ENCODE data around the gene PCBP3. TPM values are rescaled to one million over a fixed set of nuclear protein-coding genes. Genes with fewer than 3 reads are reported as not detected.

PCBP3 gene
- total RNA-seq, 1 donor from 2014 or later = 2.5 TPM

- Mint-ChIP-seq H3K4me1 (ENCODE audit: unreplicated experiment) (peaks cover 2% of the 10 kb centered on the region), H3K9me3 (ENCODE audit: unreplicated experiment) (no peaks in the 10 kb centered on the region), H3K4me3 (ENCODE audit: unreplicated experiment) (no peak overlapping the region), H3K27me3 (ENCODE audit: unreplicated experiment) (peaks cover 8% of the 10 kb centered on the region), H3K27ac (ENCODE audit: unreplicated experiment) (no peak overlapping the region), H3K36me3 (ENCODE audit: low read depth, unreplicated experiment) (peaks cover 8% of the 10 kb centered on the region)
- no peak for TF ChIP-seq CTCF (IDR thresholded peaks at IDR 0.05; ENCODE audit: unreplicated experiment)
- DNase-seq (ENCODE audit: low spot score) = no peak
Measured at GRCh38 chr21:45740491-45741357, 97.2 kb downstream of the PCBP3 start.

GRCh38 chr21:45741691-45742090 is 98.2 kb downstream of the PCBP3 start:
- H3K4me1 Mint-ChIP-seq (ENCODE audit: unreplicated experiment) = no peaks in the 10 kb centered on the region
- H3K27me3 Mint-ChIP-seq (ENCODE audit: unreplicated experiment) = peaks cover 8% of the 10 kb centered on the region
- H3K9me3 Mint-ChIP-seq (ENCODE audit: unreplicated experiment) = no peaks in the 10 kb centered on the region
- no peak for DNase-seq (ENCODE audit: low spot score)
- no peak for TF ChIP-seq CTCF (IDR thresholded peaks at IDR 0.05; ENCODE audit: unreplicated experiment)
- H3K27ac Mint-ChIP-seq (ENCODE audit: unreplicated experiment) = no peak overlapping the region
- peaks cover 8% of the 10 kb centered on the region for H3K36me3 Mint-ChIP-seq (ENCODE audit: low read depth, unreplicated experiment)
- no peak overlapping the region for H3K4me3 Mint-ChIP-seq (ENCODE audit: unreplicated experiment)

- peaks cover 8% of the 10 kb centered on the region for H3K36me3 Mint-ChIP-seq (ENCODE audit: low read depth, unreplicated experiment)
- H3K4me1 Mint-ChIP-seq (ENCODE audit: unreplicated experiment) = no peaks in the 10 kb centered on the region
- peaks cover 8% of the 10 kb centered on the region for H3K27me3 Mint-ChIP-seq (ENCODE audit: unreplicated experiment)
- H3K4me3 Mint-ChIP-seq (ENCODE audit: unreplicated experiment) = no peak overlapping the region
- TF ChIP-seq CTCF (IDR thresholded peaks at IDR 0.05; ENCODE audit: unreplicated experiment) = no peak
- DNase-seq (ENCODE audit: low spot score) = no peak
- H3K27ac Mint-ChIP-seq (ENCODE audit: unreplicated experiment) = no peak overlapping the region
- H3K9me3 Mint-ChIP-seq (ENCODE audit: unreplicated experiment) = no peaks in the 10 kb centered on the region
Measured at GRCh38 chr21:45742247-45742646, 98.7 kb downstream of the PCBP3 start.

GRCh38 chr21:45745256-45745655 is 101.7 kb downstream of the PCBP3 start:
- H3K27me3 Mint-ChIP-seq (ENCODE audit: unreplicated experiment) = peaks cover 9% of the 10 kb centered on the region
- no peak overlapping the region for H3K27ac Mint-ChIP-seq (ENCODE audit: unreplicated experiment)
- no peak for DNase-seq (ENCODE audit: low spot score)
- no peaks in the 10 kb centered on the region for H3K4me1 Mint-ChIP-seq (ENCODE audit: unreplicated experiment)
- H3K36me3 Mint-ChIP-seq (ENCODE audit: low read depth, unreplicated experiment) = peaks cover 8% of the 10 kb centered on the region
- no peak for TF ChIP-seq CTCF (IDR thresholded peaks at IDR 0.05; ENCODE audit: unreplicated experiment)
- H3K4me3 Mint-ChIP-seq (ENCODE audit: unreplicated experiment) = no peak overlapping the region
- no peaks in the 10 kb centered on the region for H3K9me3 Mint-ChIP-seq (ENCODE audit: unreplicated experiment)

GRCh38 chr21:45747233-45747766 is 103.8 kb downstream of the PCBP3 start:
- Mint-ChIP-seq H3K9me3 (ENCODE audit: unreplicated experiment) (no peaks in the 10 kb centered on the region), H3K36me3 (ENCODE audit: low read depth, unreplicated experiment) (peaks cover 8% of the 10 kb centered on the region), H3K27ac (ENCODE audit: unreplicated experiment) (no peak overlapping the region), H3K4me3 (ENCODE audit: unreplicated experiment) (no peak overlapping the region), H3K4me1 (ENCODE audit: unreplicated experiment) (no peaks in the 10 kb centered on the region), H3K27me3 (ENCODE audit: unreplicated experiment) (peaks cover 9% of the 10 kb centered on the region)
- TF ChIP-seq CTCF (IDR thresholded peaks at IDR 0.05; ENCODE audit: unreplicated experiment) = no peak
- no peak for DNase-seq (ENCODE audit: low spot score)
